SK-N-SH treated with all-trans-retinoic acid at 6 μM for 48 hours (cell line): Measurements from ENCODE around the gene AP3S2.

Source experiments
- ATAC-seq: fragments of 200-7000 bp; cut with Tn5 transposase; 3 replicates; pipeline ENCODE4 v1.9.1; 2020; ENCODE audit warnings: mild to moderate bottlenecking, moderate library complexity
- BACH2 ChIP-seq: fragments of 250-450 bp; sonication (Bioruptor Pico); IDR thresholded peaks from 2 replicates; pipeline ENCODE4 v1.9.0; 2021; ENCODE audit warnings: mild to moderate bottlenecking, borderline replicate concordance
- CREB5 ChIP-seq: fragments of 250-450 bp; sonication (Bioruptor Pico); IDR thresholded peaks from 2 replicates; pipeline ENCODE4 v1.5.1; 2020; ENCODE audit warnings: low read depth, mild to moderate bottlenecking, moderate library complexity
- CSDC2 ChIP-seq: fragments of 250-450 bp; sonication (Bioruptor Pico); IDR thresholded peaks from 2 replicates; pipeline ENCODE4 v1.5.0; 2020; ENCODE audit warnings: mild to moderate bottlenecking, moderate library complexity
- CSRNP3 ChIP-seq: fragments of 250-450 bp; sonication (Bioruptor Pico); IDR thresholded peaks from 2 replicates; pipeline ENCODE4 v1.5.1; 2021; ENCODE audit warnings: mild to moderate bottlenecking, moderate library complexity
- ESRRG ChIP-seq: fragments of 250-450 bp; sonication (Bioruptor Pico); IDR thresholded peaks from 2 replicates; pipeline ENCODE4 v1.6.1; 2021; ENCODE audit warnings: mild to moderate bottlenecking
- GLIS3 ChIP-seq: fragments of 250-450 bp; sonication (Bioruptor Pico); IDR thresholded peaks from 2 replicates; pipeline ENCODE4 v1.5.0; 2020; ENCODE audit warnings: mild to moderate bottlenecking, moderate library complexity
- ISL1 ChIP-seq: fragments of 250-450 bp; sonication (Bioruptor Pico); IDR thresholded peaks from 2 replicates; pipeline ENCODE4 v2.1.2; 2022; ENCODE audit warnings: mild to moderate bottlenecking, moderate library complexity
- OSR1 ChIP-seq: fragments of 250-450 bp; sonication (Bioruptor Pico); IDR thresholded peaks from 2 replicates; pipeline ENCODE4 v1.8.0; 2022; ENCODE audit warnings: moderate library complexity, mild to moderate bottlenecking, inconsistent platforms
- PATZ1 ChIP-seq: fragments of 250-450 bp; sonication (Bioruptor Pico); IDR thresholded peaks from 2 replicates; pipeline ENCODE4 v1.8.0; 2020; ENCODE audit warnings: mild to moderate bottlenecking, moderate library complexity, borderline replicate concordance
- POU6F1 ChIP-seq: fragments of 250-450 bp; sonication (Bioruptor Pico); IDR thresholded peaks from 2 replicates; pipeline ENCODE4 v1.8.0; 2021; ENCODE audit warnings: low read depth, mild to moderate bottlenecking, moderate library complexity, borderline replicate concordance
- PPARA ChIP-seq: fragments of 250-450 bp; sonication (Bioruptor Pico); IDR thresholded peaks from 2 replicates; pipeline ENCODE4 v1.5.0; 2020; ENCODE audit warnings: mild to moderate bottlenecking, borderline replicate concordance
- RARB ChIP-seq: fragments of 250-450 bp; sonication (Bioruptor Pico); IDR thresholded peaks from 2 replicates; pipeline ENCODE4 v1.8.0; 2021; ENCODE audit warnings: mild to moderate bottlenecking, moderate library complexity
- SNAI2 ChIP-seq: fragments of 250-450 bp; sonication (Bioruptor Pico); IDR thresholded peaks from 2 replicates; pipeline ENCODE4 v1.5.0; 2020; ENCODE audit warnings: mild to moderate bottlenecking, moderate library complexity
- TCF4 ChIP-seq: fragments of 250-450 bp; sonication (Bioruptor Pico); IDR thresholded peaks from 2 replicates; pipeline ENCODE4 v1.8.0; 2021; ENCODE audit warnings: mild to moderate bottlenecking, moderate library complexity, borderline replicate concordance
- TOX ChIP-seq: fragments of 250-450 bp; sonication (Bioruptor Pico); IDR thresholded peaks from 2 replicates; pipeline ENCODE4 v1.8.0; 2021; ENCODE audit warnings: mild to moderate bottlenecking, moderate library complexity, borderline replicate concordance
- TSHZ2 ChIP-seq: fragments of 250-450 bp; sonication (Bioruptor Pico); IDR thresholded peaks from 2 replicates; pipeline ENCODE4 v1.5.0; 2020; ENCODE audit warnings: mild to moderate bottlenecking, moderate library complexity
- ZC3H10 ChIP-seq: fragments of 250-450 bp; sonication (Bioruptor Pico); IDR thresholded peaks from 2 replicates; pipeline ENCODE4 v1.5.1; 2021; ENCODE audit warnings: mild to moderate bottlenecking, moderate library complexity
- ZFP3 ChIP-seq: fragments of 250-450 bp; sonication (Bioruptor Pico); IDR thresholded peaks from 2 replicates; pipeline ENCODE4 v1.5.0; 2020; ENCODE audit warnings: mild to moderate bottlenecking, moderate library complexity
- ZFP30 ChIP-seq: fragments of 450-650 bp; formaldehyde crosslinking; IDR thresholded peaks from 2 replicates; pipeline ENCODE4 v1.5.0; 2022; ENCODE audit warnings: mild to moderate bottlenecking, moderate library complexity
- ZNF565 ChIP-seq: fragments of 450-650 bp; formaldehyde crosslinking; conservative IDR thresholded peaks from 2 replicates; pipeline ENCODE4 v1.5.0; 2020; ENCODE audit warnings: low read depth, mild to moderate bottlenecking, moderate library complexity
- ZNF70 ChIP-seq: fragments of 450-650 bp; formaldehyde crosslinking; IDR thresholded peaks from 2 replicates; pipeline ENCODE4 v1.5.0; 2020; ENCODE audit warnings: mild to moderate bottlenecking, moderate library complexity
- ZNF8 ChIP-seq: fragments of 450-650 bp; formaldehyde crosslinking; IDR thresholded peaks from 2 replicates; pipeline ENCODE4 v1.5.0; 2020; ENCODE audit warnings: mild to moderate bottlenecking, moderate library complexity

The AP3S2 gene

GRCh38 chr15:89912145-89912673 lies 18.4 kb upstream of the AP3S2 start:
- peak; percentile 83 for ATAC-seq

GRCh38 chr15:89910891-89911626 lies 17.3 kb upstream of the AP3S2 start:
- TF ChIP-seq PPARA (CRISPR knock-in tag) (no peak), CSRNP3 (no peak), BACH2 (CRISPR knock-in tag) (no peak)
- no peak for ATAC-seq

More at GRCh38 chr15:89912145-89912673, 18.4 kb upstream of the AP3S2 start:
- TF ChIP-seq ZFP30 (CRISPR knock-in tag), result no peak
- TF ChIP-seq PATZ1, result no peak
- TF ChIP-seq ZNF565, result no peak
- no peak for TF ChIP-seq TSHZ2 (CRISPR knock-in tag)
- TF ChIP-seq ZC3H10, result no peak
- no peak for TF ChIP-seq ZFP3 (CRISPR knock-in tag)

- ATAC-seq, result no peak
These were observed 15.8 kb upstream of the AP3S2 start for GRCh38 chr15:89909611-89910010.

GRCh38 chr15:89908226-89908625 lies 14.4 kb upstream of the AP3S2 start:
- no peak for TF ChIP-seq GLIS3 (CRISPR knock-in tag)
- no peak for TF ChIP-seq SNAI2
- no peak for TF ChIP-seq ZNF8 (CRISPR knock-in tag)
- TF ChIP-seq ZFP30 (CRISPR knock-in tag), result no peak
- no peak for TF ChIP-seq ESRRG (CRISPR knock-in tag)
- TF ChIP-seq ZNF565, result no peak
- no peak for TF ChIP-seq OSR1 (CRISPR knock-in tag)
- TF ChIP-seq ZNF70 (CRISPR knock-in tag), result no peak
- no peak for TF ChIP-seq ZC3H10
- TF ChIP-seq RARB (CRISPR knock-in tag), result no peak
- no peak for TF ChIP-seq TOX (CRISPR knock-in tag)
- no peak for TF ChIP-seq PATZ1
- TF ChIP-seq CSDC2, result no peak
- TF ChIP-seq TCF4 (CRISPR knock-in tag), result no peak
- TF ChIP-seq ISL1 (CRISPR knock-in tag), result no peak
- TF ChIP-seq CREB5, result no peak
- TF ChIP-seq POU6F1, result no peak
- TF ChIP-seq, all 23 proteins: peak for 0
- ATAC-seq, result no peak

More at GRCh38 chr15:89909611-89910010, 15.8 kb upstream of the AP3S2 start:
- TF ChIP-seq GLIS3 (CRISPR knock-in tag), result no peak
- TF ChIP-seq ZC3H10, result no peak
- TF ChIP-seq CSDC2, result no peak
- TF ChIP-seq, all 23 proteins: peak for 0
